ENCODE data around the gene FASTKD3.

DNA sequence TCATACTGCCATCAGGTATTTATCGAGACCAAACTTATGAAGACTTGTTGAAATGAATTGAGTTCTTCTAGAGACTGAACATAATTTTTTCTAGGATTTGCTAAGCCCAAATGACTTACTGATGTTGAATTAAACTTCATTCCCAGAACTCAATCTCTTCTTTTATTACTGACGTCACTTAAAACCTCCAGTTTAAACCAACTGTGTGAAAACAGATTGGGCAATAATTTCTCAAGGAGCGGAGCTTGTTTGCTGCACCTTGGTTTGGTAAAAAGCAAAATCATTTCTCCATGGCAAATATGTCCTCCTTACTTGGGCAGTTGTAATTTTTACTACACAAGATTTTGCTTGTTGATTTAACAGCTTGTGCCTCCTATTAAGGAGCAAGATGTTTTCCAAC is 55.3 kb downstream of the FASTKD3 start:
- TF ChIP-seq, protein P1, sequence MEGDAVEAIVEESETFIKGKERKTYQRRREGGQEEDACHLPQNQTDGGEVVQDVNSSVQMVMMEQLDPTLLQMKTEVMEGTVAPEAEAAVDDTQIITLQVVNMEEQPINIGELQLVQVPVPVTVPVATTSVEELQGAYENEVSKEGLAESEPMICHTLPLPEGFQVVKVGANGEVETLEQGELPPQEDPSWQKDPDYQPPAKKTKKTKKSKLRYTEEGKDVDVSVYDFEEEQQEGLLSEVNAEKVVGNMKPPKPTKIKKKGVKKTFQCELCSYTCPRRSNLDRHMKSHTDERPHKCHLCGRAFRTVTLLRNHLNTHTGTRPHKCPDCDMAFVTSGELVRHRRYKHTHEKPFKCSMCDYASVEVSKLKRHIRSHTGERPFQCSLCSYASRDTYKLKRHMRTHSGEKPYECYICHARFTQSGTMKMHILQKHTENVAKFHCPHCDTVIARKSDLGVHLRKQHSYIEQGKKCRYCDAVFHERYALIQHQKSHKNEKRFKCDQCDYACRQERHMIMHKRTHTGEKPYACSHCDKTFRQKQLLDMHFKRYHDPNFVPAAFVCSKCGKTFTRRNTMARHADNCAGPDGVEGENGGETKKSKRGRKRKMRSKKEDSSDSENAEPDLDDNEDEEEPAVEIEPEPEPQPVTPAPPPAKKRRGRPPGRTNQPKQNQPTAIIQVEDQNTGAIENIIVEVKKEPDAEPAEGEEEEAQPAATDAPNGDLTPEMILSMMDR (IDR thresholded peaks at IDR 0.05; ENCODE audit: poor library complexity) = no peak
- TF ChIP-seq EZH2phosphoT487 (IDR thresholded peaks at IDR 0.05; ENCODE audit: low read depth, severe bottlenecking, unreplicated experiment) (no peak), EZH2 (IDR thresholded peaks at IDR 0.05; ENCODE audit: borderline replicate concordance) (no peak)
